WTC11 (cell line): Measurements from ENCODE around the gene GPR161. TPM values are rescaled to one million over a fixed set of nuclear protein-coding genes. Genes with fewer than 3 reads are reported as not detected.

Experiments
- ATAC-seq: fragments of 200-7000 bp; cut with Tn5 transposase; 2 replicates; pipeline ENCODE4 v1.10.0; 2021; ENCODE audit warnings: mild to moderate bottlenecking, moderate library complexity
- CTCF ChIA-PET: fragments of 300-600 bp; sonication (Branson Sonifier 250); formaldehyde crosslinking; loops from one replicate; lab custom pipeline; 2021; ENCODE audit warnings: antibody characterized with exemption; lab: Charles Lee
- POLR2A ChIA-PET: fragments of 350-600 bp; sonication (Branson Sonifier 250); formaldehyde crosslinking; loops from one replicate; lab custom pipeline; 2021; ENCODE audit warnings: antibody characterized with exemption; lab: Charles Lee
- DNase-seq: peaks from one replicate; pipeline ENCODE4 v3.0.0; 2021; ENCODE audit warnings: low spot score
- H3K27ac Mint-ChIP-seq: 2 replicates; pipeline ENCODE4 v1.8.0; 2021; ENCODE audit warnings: mixed read lengths
- H3K27me3 Mint-ChIP-seq: 2 replicates; pipeline ENCODE4 v1.8.0; 2021; ENCODE audit warnings: low read depth, mild to moderate bottlenecking, moderate library complexity, mixed read lengths
- H3K36me3 Mint-ChIP-seq: 2 replicates; pipeline ENCODE4 v1.8.0; 2021; ENCODE audit warnings: mixed read lengths
- H3K4me1 Mint-ChIP-seq: 2 replicates; pipeline ENCODE4 v1.8.0; 2022; ENCODE audit warnings: mixed read lengths
- H3K4me3 Mint-ChIP-seq: 2 replicates; pipeline ENCODE4 v1.8.0; 2021; ENCODE audit warnings: mild to moderate bottlenecking, moderate library complexity, mixed read lengths
- H3K9me3 Mint-ChIP-seq: 2 replicates; pipeline ENCODE4 v1.8.0; 2021; ENCODE audit warnings: mixed read lengths
- AFF4 ChIP-seq: sonication (generic); formaldehyde crosslinking; IDR thresholded peaks from 2 replicates; pipeline ENCODE4 v1.8.1; 2023; ENCODE audit warnings: mild to moderate bottlenecking, missing genetic modification reagents, borderline replicate concordance
- ATF1 ChIP-seq: sonication (generic); formaldehyde crosslinking; IDR thresholded peaks from 2 replicates; pipeline ENCODE4 v1.8.1; 2023; ENCODE audit warnings: mild to moderate bottlenecking, moderate library complexity, missing genetic modification reagents
- ATF3 ChIP-seq: sonication (generic); formaldehyde crosslinking; conservative IDR thresholded peaks from 2 replicates; pipeline ENCODE4 v1.8.1; 2022; ENCODE audit warnings: mild to moderate bottlenecking, missing genetic modification reagents
- CBFB ChIP-seq: sonication (generic); formaldehyde crosslinking; IDR thresholded peaks from 2 replicates; pipeline ENCODE4 v1.8.1; 2022; ENCODE audit warnings: mild to moderate bottlenecking, low read depth, missing genetic modification reagents
- CREM ChIP-seq: sonication (generic); formaldehyde crosslinking; IDR thresholded peaks from 2 replicates; pipeline ENCODE4 v1.8.1; 2022; ENCODE audit warnings: mild to moderate bottlenecking, missing genetic modification reagents, moderate library complexity
- E2F1 ChIP-seq: sonication (generic); formaldehyde crosslinking; IDR thresholded peaks from 2 replicates; pipeline ENCODE4 v1.8.0; 2022; ENCODE audit warnings: mild to moderate bottlenecking, missing genetic modification reagents
- FOXK1 ChIP-seq: sonication (generic); formaldehyde crosslinking; IDR thresholded peaks from 2 replicates; pipeline ENCODE4 v1.8.0; 2022; ENCODE audit warnings: mild to moderate bottlenecking, moderate library complexity, missing genetic modification reagents
- FOXP4 ChIP-seq: sonication (generic); formaldehyde crosslinking; IDR thresholded peaks from 2 replicates; pipeline ENCODE4 v1.8.0; 2022; ENCODE audit warnings: mild to moderate bottlenecking, missing genetic modification reagents
- HMGA2 ChIP-seq: fragments of 250-450 bp; sonication (Bioruptor Pico); IDR thresholded peaks from 2 replicates; pipeline ENCODE4 v1.4.0; 2021; ENCODE audit warnings: mild to moderate bottlenecking, moderate library complexity
- HMGXB4 ChIP-seq: sonication (generic); formaldehyde crosslinking; IDR thresholded peaks from 2 replicates; pipeline ENCODE4 v1.8.1; 2023; ENCODE audit warnings: mild to moderate bottlenecking, moderate library complexity, missing genetic modification reagents
- KAT7 ChIP-seq: sonication (generic); formaldehyde crosslinking; IDR thresholded peaks from 2 replicates; pipeline ENCODE4 v1.8.1; 2023; ENCODE audit warnings: missing genetic modification reagents, mild to moderate bottlenecking, borderline replicate concordance
- NR3C1 ChIP-seq: sonication (generic); formaldehyde crosslinking; conservative IDR thresholded peaks from 2 replicates; pipeline ENCODE4 v1.8.1; 2023; ENCODE audit warnings: low read depth, mild to moderate bottlenecking, missing genetic modification reagents
- ZNF138 ChIP-seq: sonication (generic); formaldehyde crosslinking; conservative IDR thresholded peaks from 2 replicates; pipeline ENCODE4 v1.8.1; 2022; ENCODE audit warnings: mild to moderate bottlenecking, moderate library complexity, missing genetic modification reagents
- ZNF232 ChIP-seq: sonication (generic); formaldehyde crosslinking; IDR thresholded peaks from 2 replicates; pipeline ENCODE4 v1.8.0; 2022; ENCODE audit warnings: mild to moderate bottlenecking, missing genetic modification reagents
- ZNF416 ChIP-seq: fragments of 250-450 bp; sonication (Bioruptor Pico); IDR thresholded peaks from 2 replicates; pipeline ENCODE4 v1.9.0; 2021; ENCODE audit warnings: mild to moderate bottlenecking, inconsistent platforms
- ZNF423 ChIP-seq: fragments of 250-450 bp; sonication (Bioruptor Pico); IDR thresholded peaks from 2 replicates; pipeline ENCODE4 v2.1.2; 2022; ENCODE audit warnings: mild to moderate bottlenecking, moderate library complexity
- ZNF425 ChIP-seq: fragments of 250-450 bp; sonication (Bioruptor Pico); conservative IDR thresholded peaks from 2 replicates; pipeline ENCODE4 v1.9.0; 2021; ENCODE audit warnings: mild to moderate bottlenecking
- total RNA-seq: library from RNA; stranded (reverse); gene quantifications from 3 replicates; pipeline ENCODE4 v1.2.3, GENCODE V29; 2021
- TF ChIP-seq, protein P1 (sequence below): sonication (generic); formaldehyde crosslinking; IDR thresholded peaks from 2 replicates; pipeline ENCODE4 v1.8.1; 2022; ENCODE audit warnings: mild to moderate bottlenecking, missing genetic modification reagents, moderate library complexity, borderline replicate concordance
- TF ChIP-seq, protein P2 (sequence below): sonication (generic); formaldehyde crosslinking; IDR thresholded peaks from 2 replicates; pipeline ENCODE4 v1.8.1; 2022; ENCODE audit warnings: low read depth, missing genetic modification reagents, borderline replicate concordance
- TF ChIP-seq, protein P3 (sequence below): sonication (generic); formaldehyde crosslinking; IDR thresholded peaks from 2 replicates; pipeline ENCODE4 v1.8.0; 2023; ENCODE audit warnings: mild to moderate bottlenecking, missing genetic modification reagents

GPR161 gene
- total RNA-seq, 1 experiment from 2014 or later, result 11.6 TPM

DNA sequence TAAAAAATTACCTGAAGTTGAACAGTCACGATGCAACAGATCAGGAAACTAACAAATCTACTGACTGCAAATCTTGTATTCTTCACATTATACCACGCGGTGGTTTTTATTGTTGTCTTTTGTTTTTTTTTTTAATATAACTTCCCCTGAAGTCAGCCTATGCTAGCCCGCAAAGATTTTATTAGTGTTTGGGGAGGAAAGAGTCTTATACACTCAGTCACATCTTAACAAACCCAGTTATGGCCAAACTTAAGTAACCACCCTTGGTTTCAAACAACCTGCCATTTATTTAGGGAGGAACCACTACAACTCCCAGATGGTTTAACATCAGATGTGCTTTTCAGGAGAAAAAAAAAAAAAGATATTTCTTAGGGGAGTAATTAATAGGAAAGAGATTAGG, 15.2 kb upstream of the GPR161 start:
- ChIA-PET POLR2A (no interaction called here), CTCF (no interaction called here)

More for the DNA sequence above, 15.2 kb upstream of the GPR161 start:
- ATAC-seq (no peak), DNase-seq (no peak)
- Mint-ChIP-seq H3K36me3 (no peaks in the 10 kb centered on the region), H3K4me3 (no peak overlapping the region), H3K4me1 (peaks cover 4% of the 10 kb centered on the region; the same call in 1 of the 2 replicates), H3K9me3 (no peaks in the 10 kb centered on the region), H3K27me3 (no peaks in the 10 kb centered on the region), H3K27ac (no peak overlapping the region)
- no peak for TF ChIP-seq ZNF138 (CRISPR knock-in tag)
- no peak for TF ChIP-seq HMGXB4
- no peak for TF ChIP-seq ZNF423 (CRISPR knock-in tag)
- TF ChIP-seq, protein P1, sequence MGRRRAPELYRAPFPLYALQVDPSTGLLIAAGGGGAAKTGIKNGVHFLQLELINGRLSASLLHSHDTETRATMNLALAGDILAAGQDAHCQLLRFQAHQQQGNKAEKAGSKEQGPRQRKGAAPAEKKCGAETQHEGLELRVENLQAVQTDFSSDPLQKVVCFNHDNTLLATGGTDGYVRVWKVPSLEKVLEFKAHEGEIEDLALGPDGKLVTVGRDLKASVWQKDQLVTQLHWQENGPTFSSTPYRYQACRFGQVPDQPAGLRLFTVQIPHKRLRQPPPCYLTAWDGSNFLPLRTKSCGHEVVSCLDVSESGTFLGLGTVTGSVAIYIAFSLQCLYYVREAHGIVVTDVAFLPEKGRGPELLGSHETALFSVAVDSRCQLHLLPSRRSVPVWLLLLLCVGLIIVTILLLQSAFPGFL (CRISPR knock-in tag), result no peak
- TF ChIP-seq FOXK1 (CRISPR knock-in tag), result no peak
- no peak for TF ChIP-seq ZNF232 (CRISPR knock-in tag)
- no peak for TF ChIP-seq NR3C1 (CRISPR knock-in tag)
- TF ChIP-seq ATF1, result no peak
- no peak for TF ChIP-seq ZNF416 (CRISPR knock-in tag)
- no peak for TF ChIP-seq KAT7 (CRISPR knock-in tag)
- TF ChIP-seq CREM (CRISPR knock-in tag), result no peak
- no peak for TF ChIP-seq ZNF425 (CRISPR knock-in tag)
- TF ChIP-seq E2F1 (CRISPR knock-in tag), result no peak
- no peak for TF ChIP-seq CBFB (CRISPR knock-in tag)
- no peak for TF ChIP-seq ATF3 (CRISPR knock-in tag)
- TF ChIP-seq, protein P2, sequence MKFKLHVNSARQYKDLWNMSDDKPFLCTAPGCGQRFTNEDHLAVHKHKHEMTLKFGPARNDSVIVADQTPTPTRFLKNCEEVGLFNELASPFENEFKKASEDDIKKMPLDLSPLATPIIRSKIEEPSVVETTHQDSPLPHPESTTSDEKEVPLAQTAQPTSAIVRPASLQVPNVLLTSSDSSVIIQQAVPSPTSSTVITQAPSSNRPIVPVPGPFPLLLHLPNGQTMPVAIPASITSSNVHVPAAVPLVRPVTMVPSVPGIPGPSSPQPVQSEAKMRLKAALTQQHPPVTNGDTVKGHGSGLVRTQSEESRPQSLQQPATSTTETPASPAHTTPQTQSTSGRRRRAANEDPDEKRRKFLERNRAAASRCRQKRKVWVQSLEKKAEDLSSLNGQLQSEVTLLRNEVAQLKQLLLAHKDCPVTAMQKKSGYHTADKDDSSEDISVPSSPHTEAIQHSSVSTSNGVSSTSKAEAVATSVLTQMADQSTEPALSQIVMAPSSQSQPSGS, result no peak
- TF ChIP-seq, protein P3, sequence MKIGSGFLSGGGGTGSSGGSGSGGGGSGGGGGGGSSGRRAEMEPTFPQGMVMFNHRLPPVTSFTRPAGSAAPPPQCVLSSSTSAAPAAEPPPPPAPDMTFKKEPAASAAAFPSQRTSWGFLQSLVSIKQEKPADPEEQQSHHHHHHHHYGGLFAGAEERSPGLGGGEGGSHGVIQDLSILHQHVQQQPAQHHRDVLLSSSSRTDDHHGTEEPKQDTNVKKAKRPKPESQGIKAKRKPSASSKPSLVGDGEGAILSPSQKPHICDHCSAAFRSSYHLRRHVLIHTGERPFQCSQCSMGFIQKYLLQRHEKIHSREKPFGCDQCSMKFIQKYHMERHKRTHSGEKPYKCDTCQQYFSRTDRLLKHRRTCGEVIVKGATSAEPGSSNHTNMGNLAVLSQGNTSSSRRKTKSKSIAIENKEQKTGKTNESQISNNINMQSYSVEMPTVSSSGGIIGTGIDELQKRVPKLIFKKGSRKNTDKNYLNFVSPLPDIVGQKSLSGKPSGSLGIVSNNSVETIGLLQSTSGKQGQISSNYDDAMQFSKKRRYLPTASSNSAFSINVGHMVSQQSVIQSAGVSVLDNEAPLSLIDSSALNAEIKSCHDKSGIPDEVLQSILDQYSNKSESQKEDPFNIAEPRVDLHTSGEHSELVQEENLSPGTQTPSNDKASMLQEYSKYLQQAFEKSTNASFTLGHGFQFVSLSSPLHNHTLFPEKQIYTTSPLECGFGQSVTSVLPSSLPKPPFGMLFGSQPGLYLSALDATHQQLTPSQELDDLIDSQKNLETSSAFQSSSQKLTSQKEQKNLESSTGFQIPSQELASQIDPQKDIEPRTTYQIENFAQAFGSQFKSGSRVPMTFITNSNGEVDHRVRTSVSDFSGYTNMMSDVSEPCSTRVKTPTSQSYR (CRISPR knock-in tag), result no peak
- no peak for TF ChIP-seq AFF4 (CRISPR knock-in tag)
- no peak for TF ChIP-seq FOXP4 (CRISPR knock-in tag)
- no peak for TF ChIP-seq HMGA2 (CRISPR knock-in tag)
